SJSA1 (cell line): ENCODE data around the gene MYO1A. TPM values are rescaled to one million over a fixed set of nuclear protein-coding genes. Genes with fewer than 3 reads are reported as not detected.
"Not testable (repeated sequence)": the region's sequence is repeated elsewhere in the genome, so short reads cannot be mapped to it uniquely, and the experiment has no call there.

Experiments
- DNase-seq, 2 experiments: peaks; one replicate each; pipeline ENCODE4 v3.0.0-alpha.2; 2015 to 2020; ENCODE audit warnings: low spot score in 2 of 2, low read depth in 1 of 2
- H3K27ac ChIP-seq: fragments of 250-450 bp; sonication (Bioruptor Pico); 2 replicates; pipeline ENCODE4 v1.5.1; 2020; ENCODE audit warnings: mild to moderate bottlenecking, moderate library complexity
- H3K27me3 ChIP-seq: fragments of 250-450 bp; sonication (Bioruptor Pico); replicated peaks from 2 replicates; pipeline ENCODE4 v1.5.1; 2020; ENCODE audit warnings: mild to moderate bottlenecking, moderate library complexity
- H3K36me3 ChIP-seq: fragments of 250-450 bp; sonication (Bioruptor Pico); 2 replicates; pipeline ENCODE4 v1.5.1; 2020; ENCODE audit warnings: mild to moderate bottlenecking
- H3K4me1 ChIP-seq: fragments of 250-450 bp; sonication (Bioruptor Pico); replicated peaks from 2 replicates; pipeline ENCODE4 v1.6.1; 2021; ENCODE audit warnings: mild to moderate bottlenecking
- H3K4me3 ChIP-seq: fragments of 250-450 bp; sonication (Bioruptor Pico); 2 replicates; pipeline ENCODE4 v1.5.1; 2020; ENCODE audit warnings: mild to moderate bottlenecking
- H3K9me3 ChIP-seq: fragments of 250-450 bp; sonication (Bioruptor Pico); replicated peaks from 2 replicates; pipeline ENCODE4 v1.5.1; 2020; ENCODE audit warnings: mild to moderate bottlenecking
- total RNA-seq: library from RNA; depleted of rRNA; stranded (reverse); fragments of >200 nt; shearing (Covaris generic); gene quantifications from 2 replicates; pipeline ENCODE4 v1.2.3, GENCODE V29; 2014

MYO1A gene
- total RNA-seq, 1 experiment from 2014 or later = not detected

DNA sequence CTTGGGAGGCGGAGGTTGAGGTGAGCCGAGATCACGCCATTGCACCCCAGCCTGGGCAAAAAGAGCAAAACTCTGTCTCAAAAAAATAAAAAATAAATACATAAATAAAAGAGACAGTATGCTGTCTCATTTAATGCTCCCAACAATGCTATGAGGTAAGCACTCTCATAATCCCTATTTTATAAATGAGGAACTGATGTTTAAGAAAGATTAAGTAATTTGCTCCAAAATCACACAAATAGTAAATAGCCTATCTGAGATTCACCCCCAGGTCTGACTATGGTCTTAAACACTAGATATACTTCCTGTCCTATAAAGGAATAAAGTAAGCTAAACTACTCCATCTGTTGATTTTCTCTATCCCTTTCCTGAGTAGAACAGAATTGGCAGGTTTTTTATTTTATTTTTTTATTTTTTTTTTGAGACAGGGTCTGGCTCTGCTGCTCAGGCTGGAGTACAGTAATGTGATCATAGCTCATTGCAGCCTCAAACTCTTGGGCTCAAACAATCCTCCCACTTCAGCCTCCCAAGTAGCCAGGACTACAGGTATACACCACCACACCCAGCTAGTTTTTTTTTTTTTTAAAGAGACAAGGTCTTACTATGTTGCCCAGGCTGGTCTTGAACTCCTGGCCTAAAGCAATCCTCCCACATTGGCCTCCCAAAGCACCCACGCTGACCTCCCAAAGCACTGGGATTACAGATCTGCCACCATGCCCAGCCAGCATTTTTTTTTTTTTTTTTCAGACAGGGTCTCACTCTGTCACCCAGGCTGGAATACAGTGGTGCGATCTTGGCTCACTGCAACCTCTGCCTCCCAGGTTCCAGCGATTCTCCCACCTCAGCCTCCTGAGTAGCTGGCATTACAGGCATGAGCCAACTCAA is 23.9 kb upstream of the MYO1A start:
- H3K27ac ChIP-seq, H3K9me3 ChIP-seq, H3K4me1 ChIP-seq, H3K27me3 ChIP-seq, DNase-seq, H3K4me3 ChIP-seq: not testable (repeated sequence)
- peaks cover 61% of the 10 kb centered on the region for H3K36me3 ChIP-seq

DNA sequence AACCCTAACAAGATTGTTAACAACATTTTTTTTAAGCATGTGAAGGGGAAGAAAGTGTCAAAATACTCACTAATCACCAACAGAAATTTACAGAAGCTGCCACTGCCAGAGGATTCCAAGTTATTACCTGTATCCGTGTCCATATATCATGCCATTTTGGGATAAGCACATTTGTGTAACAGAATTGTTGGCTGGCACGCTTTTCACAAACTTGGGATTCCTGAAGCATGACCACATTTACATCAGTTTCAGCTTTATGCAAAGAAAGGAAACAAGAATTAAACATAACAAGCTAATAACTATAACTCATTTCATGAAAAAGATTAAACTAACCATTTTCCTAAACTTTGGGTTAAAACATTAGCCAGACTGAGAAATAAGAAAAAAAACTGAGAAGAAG is 22.7 kb upstream of the MYO1A start:
- Histone ChIP-seq H3K27me3 (no peaks in the 10 kb centered on the region), H3K27ac (no peak overlapping the region), H3K4me3 (no peak overlapping the region), H3K9me3 (no peaks in the 10 kb centered on the region), H3K4me1 (no peaks in the 10 kb centered on the region), H3K36me3 (peaks cover 64% of the 10 kb centered on the region)
- no peak for DNase-seq

DNA sequence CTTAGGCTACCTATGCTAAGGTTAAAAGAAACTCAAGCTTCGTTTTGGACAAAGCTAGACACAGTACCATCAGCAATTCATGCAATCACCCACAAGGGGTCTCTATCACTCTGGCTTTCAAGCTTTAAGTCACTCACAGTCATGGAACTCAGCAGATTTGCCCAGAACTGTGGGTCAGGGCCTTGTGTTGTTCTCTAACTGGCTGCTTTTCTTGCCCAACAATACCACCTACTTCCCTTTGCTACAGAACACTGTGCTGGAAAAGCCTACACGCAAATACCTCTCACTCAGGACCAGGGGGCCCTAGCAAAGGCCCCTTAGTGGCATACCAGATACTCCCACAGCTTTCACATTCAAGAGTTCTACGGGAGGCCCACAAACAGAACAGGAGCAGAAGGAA is 19.6 kb upstream of the MYO1A start:
- peaks cover 73% of the 10 kb centered on the region for H3K36me3 ChIP-seq
- no peaks in the 10 kb centered on the region for H3K4me1 ChIP-seq

DNA sequence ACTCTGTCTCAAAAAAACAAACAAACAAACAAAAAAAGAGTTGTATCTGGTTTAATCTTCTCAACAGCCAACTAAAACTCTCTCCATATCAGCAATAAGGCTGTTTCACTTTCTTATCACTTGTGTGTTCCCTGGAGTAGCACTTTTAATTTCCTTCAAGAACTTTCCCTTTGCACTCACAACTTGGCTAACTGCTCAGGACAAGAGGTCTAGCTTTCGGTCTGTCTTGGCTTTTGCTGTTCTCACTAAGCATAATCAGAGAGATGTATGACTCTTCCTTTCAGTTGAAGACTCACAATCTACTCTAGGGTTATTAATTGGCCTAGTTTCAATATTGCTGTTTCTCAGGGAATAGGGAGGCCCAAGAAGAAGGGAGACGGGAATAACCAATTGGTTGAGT is 16.3 kb upstream of the MYO1A start:
- H3K27me3 ChIP-seq = no peaks in the 10 kb centered on the region
- H3K4me3 ChIP-seq = no peak overlapping the region
- no peak for DNase-seq
- no peaks in the 10 kb centered on the region for H3K9me3 ChIP-seq
- H3K4me1 ChIP-seq = no peaks in the 10 kb centered on the region
- H3K36me3 ChIP-seq = peaks cover 73% of the 10 kb centered on the region
- no peak overlapping the region for H3K27ac ChIP-seq

More for the DNA sequence above, 19.6 kb upstream of the MYO1A start:
- peak; percentile 44 to 64 for DNase-seq
- no peak overlapping the region for H3K27ac ChIP-seq
- H3K4me3 ChIP-seq = no peak overlapping the region
- H3K27me3 ChIP-seq = no peaks in the 10 kb centered on the region
- no peaks in the 10 kb centered on the region for H3K9me3 ChIP-seq

DNA sequence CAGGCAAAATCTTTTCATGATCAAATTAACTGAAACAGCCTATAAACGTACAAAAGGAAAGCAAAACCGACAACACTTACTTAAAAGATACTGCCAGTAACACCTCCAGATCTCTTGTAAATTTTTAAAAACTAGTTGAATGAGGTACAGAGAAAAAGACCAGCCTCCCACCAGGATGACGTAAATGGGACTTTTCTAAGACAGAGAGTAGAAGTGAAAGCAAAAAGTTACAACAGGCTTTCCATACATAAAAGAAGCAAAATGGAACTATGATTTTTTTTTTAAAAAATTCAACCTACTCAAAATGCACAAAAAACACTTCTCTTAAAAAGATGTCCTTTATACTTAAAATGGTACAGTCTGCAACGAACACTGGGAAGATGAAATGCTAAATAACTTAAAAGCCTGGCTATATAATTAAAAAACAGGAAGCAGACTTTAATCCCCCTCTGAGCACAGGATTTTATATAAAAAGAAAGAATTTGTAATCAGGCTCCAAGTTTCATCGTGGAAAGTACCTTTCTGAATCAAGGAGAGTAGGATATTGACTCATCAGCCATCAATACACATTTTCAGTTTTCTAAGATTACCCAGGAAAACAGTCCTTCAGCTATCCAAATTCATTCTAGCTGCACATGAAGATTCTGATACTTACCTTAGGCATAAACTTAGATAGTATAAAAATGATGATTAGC is 14.2 kb upstream of the MYO1A start:
- Histone ChIP-seq H3K9me3 (no peaks in the 10 kb centered on the region), H3K27ac (peak overlapping the region; percentile 42), H3K27me3 (no peaks in the 10 kb centered on the region), H3K4me3 (no peak overlapping the region), H3K36me3 (peaks cover 70% of the 10 kb centered on the region), H3K4me1 (no peaks in the 10 kb centered on the region)
- no peak for DNase-seq

DNA sequence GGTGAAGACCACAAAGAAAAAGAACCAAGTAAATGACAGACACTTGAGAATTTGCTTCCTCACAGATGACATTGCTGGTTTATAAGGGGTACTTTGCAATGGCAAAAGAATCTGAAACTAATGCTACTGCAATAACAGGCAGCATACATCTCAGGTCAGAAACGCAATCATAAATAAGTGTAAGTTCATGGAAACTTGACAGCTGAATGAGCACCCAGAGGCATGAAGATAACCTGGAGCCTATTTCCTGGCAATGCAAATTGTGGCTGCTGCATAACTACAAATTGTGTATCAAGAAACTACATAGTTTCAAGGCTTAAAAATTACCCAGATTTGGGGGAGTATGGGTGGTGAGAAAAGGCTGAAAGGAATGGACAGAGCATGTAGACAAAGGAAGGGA is 8.5 kb upstream of the MYO1A start:
- Histone ChIP-seq H3K4me3 (no peak overlapping the region), H3K36me3 (peaks cover 55% of the 10 kb centered on the region), H3K4me1 (no peaks in the 10 kb centered on the region), H3K27ac (no peak overlapping the region), H3K27me3 (no peaks in the 10 kb centered on the region), H3K9me3 (no peaks in the 10 kb centered on the region)
- DNase-seq = no peak

DNA sequence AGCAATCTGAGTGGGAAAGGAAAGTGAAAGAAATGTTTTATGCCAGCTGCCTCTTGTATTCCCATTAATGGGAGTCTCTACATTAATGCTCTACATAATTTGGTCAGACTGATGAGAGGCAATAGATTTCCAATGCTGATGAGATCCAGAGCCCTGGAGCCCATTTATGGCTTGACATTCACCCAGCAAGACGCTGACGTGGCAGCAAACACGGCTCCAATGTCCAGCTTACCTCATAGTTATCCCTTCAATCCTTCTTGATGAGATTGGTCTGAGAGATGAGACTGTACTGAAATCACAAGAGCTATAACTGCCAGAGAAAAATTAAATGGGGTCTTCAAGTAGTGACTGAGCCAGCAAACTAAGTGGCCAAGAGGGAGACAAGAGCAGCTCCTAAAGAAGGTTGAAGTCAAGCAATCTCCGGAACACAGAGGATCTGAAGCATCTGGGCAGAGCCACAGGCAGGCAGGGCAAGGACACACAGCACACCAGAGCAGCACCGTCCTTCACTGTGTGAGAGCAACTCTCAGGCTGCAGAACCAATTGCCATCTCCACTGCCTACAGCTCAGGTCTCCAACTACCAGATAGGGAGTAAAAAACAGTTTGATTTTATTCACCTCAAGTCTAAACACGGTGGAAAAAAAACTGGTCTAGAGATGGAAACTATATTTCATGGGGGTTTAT is 7.3 kb upstream of the MYO1A start:
- Histone ChIP-seq H3K4me1 (no peaks in the 10 kb centered on the region), H3K27me3 (no peaks in the 10 kb centered on the region), H3K4me3 (no peak overlapping the region), H3K36me3 (peaks cover 46% of the 10 kb centered on the region), H3K9me3 (no peaks in the 10 kb centered on the region), H3K27ac (no peak overlapping the region)
- DNase-seq = no peak

DNA sequence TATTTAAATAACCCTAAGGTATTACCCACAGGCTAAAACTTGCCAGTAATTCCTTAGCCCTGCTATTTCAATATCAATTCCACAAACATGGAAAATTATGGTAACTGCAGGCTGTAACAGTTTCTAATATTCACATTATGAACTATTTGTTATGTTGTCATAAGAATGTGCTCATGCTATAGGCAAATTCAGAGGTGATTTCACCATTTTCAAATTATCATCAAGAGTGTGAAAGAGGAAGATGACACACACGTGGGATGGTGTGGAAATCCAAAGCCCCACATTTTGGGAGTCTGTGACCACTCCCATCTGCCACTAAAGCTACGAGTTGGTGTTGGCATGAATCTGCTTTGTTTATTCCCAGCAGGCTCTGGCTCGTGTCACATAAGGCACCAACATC is 5.9 kb upstream of the MYO1A start:
- no peak overlapping the region for H3K27ac ChIP-seq
- H3K36me3 ChIP-seq = peaks cover 39% of the 10 kb centered on the region
- H3K9me3 ChIP-seq = no peaks in the 10 kb centered on the region
- no peak for DNase-seq
- H3K4me3 ChIP-seq = no peak overlapping the region
- H3K4me1 ChIP-seq = no peaks in the 10 kb centered on the region
- no peaks in the 10 kb centered on the region; the same call in 1 of the 2 replicates for H3K27me3 ChIP-seq

DNA sequence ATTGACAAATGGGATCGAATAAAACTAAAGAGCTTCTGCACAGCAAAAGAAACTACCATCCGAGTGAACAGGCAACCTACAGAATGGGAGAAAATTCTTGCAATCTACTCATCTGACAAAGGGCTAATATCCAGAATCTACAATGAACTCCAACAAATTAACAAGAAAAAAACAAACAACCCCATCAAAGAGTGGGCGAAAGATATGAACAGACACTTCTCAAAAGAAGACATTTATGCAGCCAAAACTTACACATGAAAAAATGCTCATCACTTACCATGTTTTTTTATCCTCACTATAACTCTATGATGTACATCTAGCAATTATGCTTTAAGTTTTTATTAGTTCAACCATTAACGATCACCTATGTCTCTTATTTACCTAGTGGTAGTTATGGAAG is 4.0 kb upstream of the MYO1A start:
- not testable (repeated sequence) for H3K27ac ChIP-seq, H3K27me3 ChIP-seq, H3K4me3 ChIP-seq, DNase-seq, H3K4me1 ChIP-seq, H3K9me3 ChIP-seq
- peaks cover 20% of the 10 kb centered on the region for H3K36me3 ChIP-seq

DNA sequence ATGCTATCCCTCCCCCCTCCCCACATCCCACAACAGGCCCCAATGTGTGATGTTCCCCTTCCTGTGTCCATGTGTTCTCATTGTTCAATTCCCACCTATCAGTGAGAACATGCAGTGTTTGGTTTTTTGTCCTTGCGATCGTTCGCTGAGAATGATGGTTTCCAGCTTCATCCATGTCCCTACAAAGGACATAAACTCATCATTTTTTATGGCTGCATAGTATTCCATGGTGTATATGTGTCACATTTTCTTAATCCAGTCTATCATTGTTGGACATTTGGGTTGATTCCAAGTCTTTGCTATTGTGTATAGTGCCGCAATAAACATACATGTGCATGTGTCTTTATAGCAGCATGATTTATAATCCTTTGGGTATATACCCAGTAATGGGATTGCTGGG is 3.2 kb upstream of the MYO1A start:
- DNase-seq, H3K27ac ChIP-seq, H3K4me1 ChIP-seq, H3K4me3 ChIP-seq, H3K27me3 ChIP-seq, H3K9me3 ChIP-seq: not testable (repeated sequence)
- H3K36me3 ChIP-seq = peaks cover 13% of the 10 kb centered on the region

DNA sequence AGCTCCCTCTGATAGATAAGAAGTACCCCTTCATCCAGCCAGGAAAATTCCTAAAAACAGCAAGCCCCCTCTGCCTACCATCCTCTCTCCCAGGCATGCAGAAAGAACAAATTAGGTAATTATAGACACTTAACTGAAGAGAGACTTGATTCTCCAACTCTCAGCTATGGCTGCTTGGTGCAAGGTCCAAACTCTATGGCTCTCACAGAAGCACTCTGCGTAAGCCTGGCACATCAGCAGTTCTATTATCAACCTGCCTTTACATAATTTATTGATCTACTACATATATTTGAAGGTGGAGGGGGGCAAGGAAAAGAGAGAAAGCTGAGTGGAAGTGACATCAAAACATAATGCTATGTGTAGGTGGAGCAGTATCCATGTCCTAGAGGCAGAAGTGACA is 1.1 kb upstream of the MYO1A start:
- H3K9me3 ChIP-seq = no peaks in the 10 kb centered on the region
- H3K27me3 ChIP-seq = peaks cover 2% of the 10 kb centered on the region; the same call in 1 of the 2 replicates
- no peak for DNase-seq
- no peak overlapping the region for H3K27ac ChIP-seq
- no peaks in the 10 kb centered on the region; the same call in 1 of the 2 replicates for H3K36me3 ChIP-seq
- no peak overlapping the region for H3K4me3 ChIP-seq
- H3K4me1 ChIP-seq = no peaks in the 10 kb centered on the region

DNA sequence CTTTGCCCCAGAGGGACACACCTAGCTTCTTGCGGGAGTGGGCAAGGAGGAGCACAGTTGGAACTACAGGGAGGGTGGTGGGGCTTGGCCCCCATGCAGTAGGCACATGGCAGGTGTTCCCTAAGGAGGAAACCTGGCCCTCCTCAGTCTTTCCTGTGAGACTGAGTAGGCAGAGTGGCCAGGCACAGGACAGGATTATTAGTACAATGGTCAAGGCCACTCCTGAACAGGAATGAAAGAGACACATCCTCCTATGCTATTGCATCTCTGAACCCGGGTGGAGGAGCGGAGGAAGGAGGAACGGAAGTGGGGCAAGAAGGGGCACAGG is 846 bp downstream of the MYO1A start:
- Histone ChIP-seq H3K27ac (no peak overlapping the region), H3K27me3 (peaks cover 9% of the 10 kb centered on the region; the same call in 1 of the 2 replicates), H3K36me3 (no peaks in the 10 kb centered on the region; the same call in 1 of the 2 replicates), H3K9me3 (no peaks in the 10 kb centered on the region), H3K4me3 (no peak overlapping the region), H3K4me1 (no peaks in the 10 kb centered on the region)
- DNase-seq = no peak

DNA sequence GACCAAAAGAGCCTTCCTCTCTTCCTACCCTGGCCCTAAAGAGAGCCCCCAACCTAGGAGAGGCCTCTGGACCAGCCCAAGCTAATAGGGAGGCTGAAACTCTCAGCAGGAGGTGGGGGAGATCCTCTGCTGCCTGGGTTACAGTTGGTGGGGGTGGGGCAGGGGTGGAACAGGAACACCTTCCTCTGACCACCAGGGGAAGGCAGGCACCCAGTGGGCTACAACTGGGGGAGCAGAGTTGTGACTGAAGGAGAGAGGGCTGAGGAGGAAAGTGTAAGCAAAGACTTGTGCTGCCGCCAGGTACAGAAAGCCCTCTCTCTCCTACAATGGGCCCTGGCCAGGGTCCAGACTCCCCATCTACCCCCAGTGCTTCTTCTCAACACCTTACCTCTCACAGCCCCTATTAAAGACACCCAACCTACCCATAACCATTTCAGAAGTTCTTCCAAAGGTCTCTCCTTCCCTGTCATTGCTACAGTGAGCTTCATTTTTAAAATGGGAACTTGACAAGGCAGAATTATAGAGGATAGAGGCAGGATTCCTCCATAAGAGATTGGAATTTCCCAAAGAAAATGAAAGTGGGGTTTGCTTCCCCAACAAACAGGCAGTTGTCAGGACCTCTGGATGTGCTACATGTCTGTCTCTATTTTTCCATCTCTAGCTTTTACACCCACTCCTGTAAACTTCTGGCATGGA is 1.4 kb downstream of the MYO1A start:
- Histone ChIP-seq H3K27ac (no peak overlapping the region), H3K27me3 (peaks cover 9% of the 10 kb centered on the region; the same call in 1 of the 2 replicates), H3K4me3 (no peak overlapping the region), H3K9me3 (no peaks in the 10 kb centered on the region), H3K4me1 (no peaks in the 10 kb centered on the region), H3K36me3 (no peaks in the 10 kb centered on the region)
- no peak for DNase-seq
